ENCODE results near the gene CD200.

- TF ChIP-seq CTCF (IDR thresholded peaks at IDR 0.05): no peak
- no peak for TF ChIP-seq POLR2A (IDR thresholded peaks at IDR 0.05)
Observed at GRCh38 chr3:112302881-112303763, 29.8 kb upstream of the CD200 start.

Data from heart left ventricle (tissue), 13 donors.